H4 (cell line): Measurements from ENCODE around the gene APBB2. TPM values are rescaled to one million over a fixed set of nuclear protein-coding genes. Genes with fewer than 3 reads are reported as not detected.

Experiments used
- DNase-seq: peaks from one replicate; pipeline ENCODE4 v3.0.0-alpha.2; 2015; ENCODE audit warnings: low spot score
- total RNA-seq: library from RNA; depleted of rRNA; stranded (reverse); fragments of >200 nt; shearing (Covaris generic); gene quantifications from 2 replicates; pipeline ENCODE4 v1.2.3, GENCODE V29; 2014

Gene APBB2
- total RNA-seq, 1 experiment from 2014 or later: 25.7 TPM

DNA sequence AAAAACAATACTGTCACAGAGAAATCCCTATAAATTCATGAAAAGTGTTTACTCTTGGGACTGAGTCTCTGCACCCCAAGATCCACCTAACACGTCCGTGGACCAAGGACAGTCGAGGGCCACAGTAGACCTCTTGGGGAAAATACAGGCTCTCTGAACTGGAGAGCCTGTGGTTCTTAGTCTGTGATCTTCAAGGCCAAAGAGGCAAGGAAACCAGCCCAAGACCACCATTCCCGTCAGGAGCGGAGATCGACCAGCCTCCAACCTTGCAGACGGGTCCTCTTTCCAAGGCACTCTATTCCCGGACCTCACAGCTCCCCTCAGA, 1.6 kb upstream of the APBB2 start:
- DNase-seq: no peak

DNA sequence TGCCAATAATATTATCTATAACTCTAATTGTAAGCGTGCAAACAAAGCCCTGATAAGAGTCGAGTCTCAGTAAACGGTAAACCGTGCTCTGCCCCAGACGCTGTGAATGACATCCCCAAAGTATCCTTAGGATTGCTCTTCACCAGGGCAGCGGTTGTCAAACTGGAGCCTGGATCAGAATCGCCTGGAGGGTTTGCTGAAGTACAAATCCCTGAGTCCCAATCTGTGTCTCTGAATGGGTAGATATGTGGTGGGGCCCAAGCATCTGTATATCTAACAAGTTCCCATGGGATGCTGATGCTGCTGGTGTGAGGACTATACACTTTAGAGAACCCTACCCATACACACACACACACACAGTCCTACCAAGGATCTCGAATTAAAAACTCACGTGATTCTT, 813 bp upstream of the APBB2 start:
- no peak for DNase-seq

DNA sequence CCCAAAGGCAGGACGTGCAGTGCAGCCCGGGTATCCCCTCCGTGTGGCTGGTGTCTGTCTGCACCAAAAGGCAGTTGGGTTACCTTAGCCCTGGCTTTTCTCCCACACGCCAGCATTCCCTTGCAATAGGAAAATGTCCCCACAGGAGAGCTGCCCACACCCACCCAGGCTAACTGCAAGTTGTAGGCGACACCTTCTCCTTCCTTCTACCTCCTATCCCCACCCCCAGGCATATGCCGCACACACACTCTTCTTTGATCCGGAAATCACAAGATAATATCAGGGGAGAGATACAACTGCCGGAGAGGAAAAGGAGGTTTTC, 444 bp upstream of the APBB2 start:
- DNase-seq: no peak

DNA sequence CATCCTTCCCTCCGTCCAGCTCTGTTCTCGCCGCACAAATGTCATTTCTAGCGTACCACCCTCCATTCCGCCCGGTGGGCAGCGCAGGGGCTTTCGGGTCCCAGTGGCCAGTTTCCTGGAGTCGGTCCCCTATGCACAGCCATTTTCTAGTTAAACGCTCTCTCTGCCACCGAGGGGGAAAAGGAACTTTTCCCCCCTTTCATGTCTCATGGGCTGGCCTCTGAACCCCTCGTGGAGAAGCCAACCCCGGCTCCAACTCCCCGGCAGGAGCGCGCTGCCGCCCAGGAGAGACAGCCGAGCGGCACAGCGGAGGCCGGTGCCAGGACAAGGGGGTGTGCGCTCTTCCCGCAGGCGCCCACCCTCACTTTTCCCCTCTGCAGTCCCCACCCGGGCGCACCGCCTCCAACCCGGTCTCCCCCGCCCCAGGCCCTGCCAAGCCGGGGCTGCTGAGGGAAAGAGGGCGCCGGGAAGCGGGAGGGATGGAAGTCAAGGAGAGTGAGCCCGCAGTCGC, 662 bp downstream of the APBB2 start:
- no peak for DNase-seq

DNA sequence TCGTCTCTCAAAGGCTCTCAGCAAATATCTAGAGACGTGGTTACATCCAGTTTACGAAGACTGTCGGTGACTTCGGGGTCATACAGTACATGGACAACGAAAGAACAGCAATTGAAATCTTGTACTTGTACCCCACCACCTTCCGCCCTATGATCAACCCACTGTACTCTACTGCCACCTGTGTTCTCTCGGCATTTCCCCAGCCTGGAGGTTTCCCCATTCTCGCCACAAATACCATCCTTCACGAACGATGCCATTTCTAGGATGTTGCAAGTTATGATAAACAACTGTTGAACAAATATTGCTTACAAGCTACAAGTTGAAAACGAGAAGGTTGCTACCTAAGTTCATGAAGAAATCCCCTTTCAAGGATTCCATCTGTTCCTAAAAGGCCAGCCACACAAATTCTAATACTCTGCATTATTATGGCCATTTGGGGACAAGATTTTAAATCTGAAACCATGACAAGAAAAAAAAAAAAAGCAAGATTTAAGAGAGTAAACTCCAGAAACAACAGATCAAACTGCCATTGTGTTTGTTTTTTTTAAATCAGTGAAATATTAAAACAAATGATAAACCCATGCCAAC, 1.6 kb downstream of the APBB2 start:
- peak; percentile 72 for DNase-seq

DNA sequence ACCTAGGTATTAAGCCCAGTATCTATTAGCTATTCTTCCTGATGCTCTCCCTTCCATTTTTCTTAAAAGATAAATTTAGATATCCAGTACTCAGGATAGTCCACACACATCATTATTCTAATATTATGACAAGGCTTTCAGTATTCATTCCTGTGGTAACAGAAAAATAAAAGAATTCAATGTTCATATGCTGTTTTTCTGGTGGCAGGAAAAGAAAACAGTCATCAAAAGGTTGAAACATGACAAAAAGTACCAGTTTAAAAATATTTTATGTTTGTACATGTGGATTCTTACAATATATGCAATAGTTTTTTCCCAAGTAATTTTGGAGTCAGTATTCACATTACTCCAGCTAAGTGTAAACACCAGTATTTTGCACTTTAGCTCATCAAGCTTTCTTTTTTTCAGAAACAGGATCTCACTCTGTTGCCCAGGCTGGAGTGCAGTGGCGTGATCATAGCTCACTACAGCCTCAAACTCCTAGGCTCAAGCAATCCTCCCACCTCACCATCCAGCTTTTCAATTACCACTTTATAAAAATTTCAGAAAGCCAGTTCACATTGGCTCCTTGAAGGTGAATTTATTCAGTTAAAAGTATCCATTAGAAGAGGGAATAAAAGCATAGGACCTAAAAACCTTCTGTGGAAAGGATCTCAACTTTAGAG, 2.3 kb downstream of the APBB2 start:
- DNase-seq: no peak

DNA sequence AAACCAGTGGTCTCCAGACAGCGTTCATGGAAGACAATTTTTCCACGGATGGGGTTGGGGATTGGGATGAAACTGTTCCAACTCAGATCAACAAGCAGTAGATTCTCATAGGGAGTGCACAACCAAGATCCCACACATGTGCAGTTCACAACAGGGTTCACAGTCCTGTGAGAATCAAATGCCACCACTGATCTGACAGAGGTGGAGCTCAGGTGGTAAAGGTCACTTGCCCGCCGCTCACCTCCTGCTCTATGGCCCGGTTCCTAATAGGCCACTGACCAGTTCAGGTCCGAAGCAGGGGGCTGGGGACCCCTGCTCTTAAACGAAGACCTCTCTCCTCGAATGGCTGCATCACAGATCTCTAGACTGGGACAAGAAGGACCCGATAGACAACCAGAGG, 4.4 kb downstream of the APBB2 start:
- no peak for DNase-seq

DNA sequence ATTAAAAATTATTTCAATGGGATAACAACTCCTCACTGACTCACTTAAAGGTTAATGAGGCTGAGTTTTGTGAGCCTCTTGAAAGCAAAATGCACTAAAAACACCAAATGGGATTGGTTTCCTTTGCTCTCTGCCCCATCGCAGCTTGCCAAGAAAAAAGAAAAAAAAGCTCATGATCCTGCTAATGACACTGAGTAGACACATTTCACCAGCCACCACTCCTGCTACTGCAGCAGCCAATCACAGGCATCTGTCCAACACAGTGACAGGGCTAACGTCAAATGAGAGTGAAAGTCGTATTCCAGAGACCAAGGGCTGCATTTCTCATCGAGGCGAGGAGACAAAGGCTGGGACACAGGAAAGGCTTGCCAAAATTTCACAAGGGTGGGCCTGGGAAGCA, 5.2 kb downstream of the APBB2 start:
- DNase-seq: no peak

DNA sequence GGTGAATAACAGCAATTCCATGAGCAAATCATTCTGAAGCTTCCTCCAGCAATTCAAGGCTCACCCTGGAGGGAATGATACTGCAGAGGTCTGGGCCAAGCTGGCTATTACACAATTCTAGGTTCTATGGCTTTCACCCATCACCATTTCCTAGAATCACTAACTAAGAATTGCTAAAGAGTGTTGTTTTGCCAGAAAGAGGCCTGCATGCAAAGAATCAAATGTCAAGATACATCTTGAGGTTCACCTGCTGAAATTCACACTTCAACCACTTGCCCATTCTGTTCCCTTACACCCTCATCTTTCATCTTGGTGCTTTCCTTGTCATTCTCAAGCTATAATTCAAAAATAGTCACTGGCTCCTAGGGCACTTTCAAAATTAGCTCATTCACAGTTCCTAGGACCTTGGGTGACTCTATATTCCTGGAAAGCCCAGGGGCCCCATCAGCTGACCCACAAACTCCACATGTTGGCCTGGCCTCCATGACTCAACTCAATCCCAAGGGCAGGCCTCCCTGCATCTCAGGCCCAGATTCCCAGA, 7.0 kb downstream of the APBB2 start:
- DNase-seq: no peak

DNA sequence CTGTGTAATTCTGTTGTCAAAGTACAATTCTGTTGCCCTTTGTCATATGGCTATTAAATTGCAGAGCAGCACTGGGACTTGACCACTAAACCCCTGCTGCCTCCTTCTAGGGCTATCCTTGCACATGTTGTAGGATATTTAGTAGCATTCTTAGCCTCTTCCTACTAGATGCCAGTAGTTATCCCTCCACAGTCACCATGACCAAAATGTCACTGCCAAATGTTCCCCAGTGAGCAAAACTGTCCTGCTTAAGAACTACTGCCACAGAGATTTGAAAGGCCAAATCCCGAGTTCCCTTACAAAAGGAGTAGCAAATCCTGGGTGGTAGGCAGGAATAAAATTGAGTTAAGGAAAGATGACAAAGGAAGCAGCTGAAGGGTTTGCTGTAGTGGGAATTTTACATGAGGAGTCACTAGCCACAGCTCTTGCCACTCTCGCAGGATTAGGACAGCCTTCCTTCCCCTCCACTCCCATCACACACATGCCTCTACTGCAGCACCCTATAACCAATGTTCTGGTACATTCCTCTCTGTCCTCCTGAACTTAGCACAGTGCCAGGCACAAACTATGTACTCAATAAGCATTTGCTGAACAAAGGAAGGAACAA, 8.4 kb downstream of the APBB2 start:
- no peak for DNase-seq

DNA sequence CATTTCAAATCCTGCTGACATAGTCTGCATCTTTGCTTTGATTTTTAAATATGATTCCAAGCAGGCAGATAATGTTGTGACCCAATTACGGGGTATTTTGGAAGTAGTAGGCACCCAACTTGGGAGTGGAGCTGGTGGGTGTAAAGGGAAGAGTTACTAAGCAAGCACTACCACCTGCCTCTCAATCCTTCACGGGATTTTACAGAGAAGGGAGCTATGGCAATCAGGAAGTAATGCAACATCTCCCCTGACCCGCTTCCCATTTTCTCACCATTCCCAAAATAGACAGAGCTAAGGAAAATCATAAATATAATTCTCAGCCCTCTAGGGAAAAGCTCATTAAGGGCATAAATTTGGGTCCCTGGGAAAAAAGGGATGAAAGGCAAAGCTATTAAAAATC, 9.2 kb downstream of the APBB2 start:
- DNase-seq: no peak

DNA sequence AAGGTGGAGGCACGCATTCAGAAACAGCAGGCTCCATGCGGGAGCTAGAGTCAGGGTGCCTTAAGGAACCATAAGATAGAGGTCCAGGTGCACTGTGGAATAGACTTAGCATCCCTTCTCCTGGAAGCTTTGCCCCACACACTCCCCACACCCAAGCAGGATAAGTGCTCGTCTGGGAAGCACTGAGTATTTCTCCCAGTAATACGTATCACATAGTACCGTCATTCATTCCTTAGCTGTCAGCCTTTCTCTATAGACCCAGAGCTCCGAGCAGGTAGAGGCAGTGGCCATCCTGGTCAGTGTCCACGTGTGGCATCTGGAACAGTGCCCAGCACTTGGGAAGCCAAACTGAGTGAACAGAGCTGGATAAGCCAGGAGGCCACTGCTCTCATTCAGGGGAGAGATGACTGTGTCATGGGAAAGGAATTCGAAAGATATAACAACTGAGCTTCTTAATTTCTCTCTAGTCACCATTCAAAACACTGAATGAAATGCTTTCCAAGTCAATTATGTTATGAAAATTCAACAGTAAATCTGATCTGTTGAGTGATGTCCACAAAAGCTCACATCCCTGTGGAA, 9.9 kb downstream of the APBB2 start:
- peak; percentile 56 for DNase-seq

DNA sequence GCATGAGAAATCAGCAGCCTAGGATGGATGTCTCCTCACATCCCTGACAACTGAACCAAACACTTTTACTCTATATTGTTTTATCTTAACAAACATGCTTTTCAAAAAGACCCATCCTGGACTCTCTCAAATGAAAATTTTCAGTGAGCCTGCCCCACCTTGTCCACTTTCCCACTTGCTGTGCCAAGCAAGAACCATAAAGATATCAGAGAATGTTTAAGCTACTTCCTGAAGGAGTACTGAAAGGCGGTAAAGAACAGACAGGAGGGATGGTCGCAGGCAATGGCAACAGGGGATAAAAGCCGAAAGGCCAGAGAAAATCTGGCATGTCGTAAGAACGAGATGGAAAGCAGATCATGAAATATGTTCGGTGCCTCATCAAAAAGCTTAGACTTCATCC, 10.5 kb downstream of the APBB2 start:
- no peak for DNase-seq

DNA sequence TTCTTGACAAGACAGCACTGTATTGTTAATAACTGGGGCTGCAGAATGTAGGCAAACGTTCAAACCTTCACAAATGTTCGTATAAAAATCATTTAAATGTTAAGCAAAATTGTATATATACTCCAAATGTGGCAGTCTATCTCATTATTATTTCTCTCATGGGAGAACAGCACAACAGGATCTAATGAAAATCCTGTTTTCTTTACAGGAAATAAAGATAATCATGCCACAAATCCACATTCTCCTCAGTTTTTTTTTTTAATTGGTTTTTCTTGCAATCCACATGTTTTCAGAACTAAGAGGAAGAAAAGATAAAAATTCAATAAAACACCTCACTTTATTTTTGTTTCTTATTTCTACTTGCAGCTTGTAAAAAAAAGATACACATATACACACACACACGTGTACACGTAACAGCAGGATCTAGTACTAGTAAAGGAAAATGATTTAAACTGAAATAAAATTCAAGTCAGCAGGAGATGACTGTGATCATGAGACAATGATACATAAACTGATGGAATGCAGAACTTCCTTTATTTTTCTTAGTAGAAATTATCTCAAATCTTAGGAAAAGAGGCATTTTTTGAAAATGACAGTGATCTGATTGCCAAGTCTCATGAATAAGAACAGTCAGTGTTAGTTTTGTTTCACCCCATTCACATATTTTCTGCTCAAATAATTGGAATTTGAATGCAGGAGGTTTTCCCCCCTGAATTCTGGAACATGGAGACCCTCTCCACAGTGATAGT, 11.3 kb downstream of the APBB2 start:
- no peak for DNase-seq

DNA sequence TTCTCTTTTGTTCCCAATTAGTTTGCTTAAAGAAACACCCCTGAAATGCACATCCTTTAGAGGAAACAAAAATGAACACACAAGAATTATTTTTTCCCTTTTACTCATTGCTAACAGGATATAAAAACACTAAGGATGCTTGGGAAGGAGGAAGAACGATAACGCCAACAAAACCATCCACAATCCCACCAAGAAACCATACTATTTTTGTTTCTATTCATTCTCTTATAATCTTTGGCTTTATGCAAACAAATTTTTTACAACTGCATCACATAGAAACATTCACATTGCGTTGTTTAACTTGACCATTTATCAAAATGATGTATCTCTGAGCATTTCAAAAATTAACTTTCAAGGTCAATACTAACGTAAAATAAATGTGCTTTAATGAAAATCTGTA, 12.0 kb downstream of the APBB2 start:
- DNase-seq: no peak

DNA sequence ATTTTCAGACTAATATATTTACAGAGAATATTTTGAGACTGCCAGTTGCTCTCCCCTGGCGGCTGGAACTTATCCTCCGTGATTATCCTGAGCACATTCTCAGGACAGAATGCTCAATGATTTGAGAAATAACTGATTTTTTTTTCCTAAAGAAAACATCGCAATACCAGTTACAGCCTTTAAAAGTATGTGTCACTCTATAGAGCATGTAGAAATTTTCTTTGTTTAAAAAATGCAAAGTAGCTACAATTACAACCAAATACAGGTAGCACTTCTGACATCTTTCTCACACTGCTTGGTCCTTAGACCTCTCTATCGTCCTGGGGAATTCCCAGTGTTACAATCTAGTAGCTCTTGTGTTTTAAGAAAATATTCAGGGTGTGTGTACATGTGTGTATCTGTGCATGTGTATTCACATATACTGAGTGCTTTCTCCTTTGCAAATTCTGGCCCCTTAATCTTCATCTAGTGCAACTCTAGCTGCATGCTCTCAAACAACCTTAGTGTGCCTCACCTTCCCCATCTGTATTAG, 13.8 kb downstream of the APBB2 start:
- no peak for DNase-seq

DNA sequence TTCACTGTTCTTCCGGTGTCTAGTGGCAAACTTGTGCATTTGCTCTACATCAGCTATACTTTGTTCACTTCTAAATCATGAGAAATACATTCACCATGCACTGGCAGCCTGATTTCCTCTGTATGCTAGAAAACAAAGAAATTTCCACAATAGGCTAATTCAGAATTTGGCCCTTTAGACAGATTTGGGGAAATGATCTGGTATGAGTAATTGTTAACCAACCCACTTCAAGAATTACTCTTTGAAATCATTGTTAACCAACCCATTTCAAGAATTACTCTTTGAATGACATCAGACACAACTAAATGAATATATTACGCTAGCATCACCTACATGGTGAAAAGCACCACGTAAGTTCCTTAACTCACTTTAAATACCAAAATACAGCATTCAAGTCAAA, 14.6 kb downstream of the APBB2 start:
- DNase-seq: no peak

DNA sequence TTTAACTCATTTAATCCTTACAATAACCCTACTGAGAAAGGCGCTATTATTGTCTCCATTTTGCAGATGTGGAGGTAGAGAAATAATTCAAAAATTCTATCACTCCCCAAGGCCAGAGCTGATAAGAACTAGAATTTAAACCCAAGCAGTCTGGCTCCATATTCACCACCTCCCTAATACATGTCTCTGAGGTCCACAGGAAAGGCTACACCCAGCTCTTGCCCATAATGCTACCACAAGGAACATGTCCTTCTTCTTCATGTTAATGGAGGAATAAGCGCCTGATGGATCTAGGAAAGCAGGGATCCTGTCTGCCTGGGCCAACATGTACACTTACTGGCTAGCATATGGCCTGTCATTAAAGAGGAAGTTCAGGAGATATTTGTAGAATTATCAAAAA, 16.3 kb downstream of the APBB2 start:
- DNase-seq: no peak

DNA sequence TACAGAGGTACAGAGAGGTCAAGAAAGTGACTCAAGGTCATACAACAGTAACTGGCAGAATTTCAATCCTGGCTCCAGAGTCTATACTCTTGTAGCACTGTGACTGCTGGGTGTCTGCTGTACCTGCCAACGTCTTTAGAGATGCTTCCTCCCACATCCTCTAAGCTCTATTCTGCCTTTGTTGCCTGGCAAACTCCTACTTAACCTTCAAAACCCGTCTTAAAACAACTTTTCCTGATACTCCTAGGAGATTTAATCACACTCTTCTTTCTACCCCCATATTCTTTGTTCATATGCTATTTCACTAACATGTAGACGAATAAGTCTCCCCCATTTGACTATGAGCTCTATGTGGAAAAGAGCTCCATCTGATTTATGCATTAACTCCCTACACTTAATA, 16.8 kb downstream of the APBB2 start:
- no peak for DNase-seq

DNA sequence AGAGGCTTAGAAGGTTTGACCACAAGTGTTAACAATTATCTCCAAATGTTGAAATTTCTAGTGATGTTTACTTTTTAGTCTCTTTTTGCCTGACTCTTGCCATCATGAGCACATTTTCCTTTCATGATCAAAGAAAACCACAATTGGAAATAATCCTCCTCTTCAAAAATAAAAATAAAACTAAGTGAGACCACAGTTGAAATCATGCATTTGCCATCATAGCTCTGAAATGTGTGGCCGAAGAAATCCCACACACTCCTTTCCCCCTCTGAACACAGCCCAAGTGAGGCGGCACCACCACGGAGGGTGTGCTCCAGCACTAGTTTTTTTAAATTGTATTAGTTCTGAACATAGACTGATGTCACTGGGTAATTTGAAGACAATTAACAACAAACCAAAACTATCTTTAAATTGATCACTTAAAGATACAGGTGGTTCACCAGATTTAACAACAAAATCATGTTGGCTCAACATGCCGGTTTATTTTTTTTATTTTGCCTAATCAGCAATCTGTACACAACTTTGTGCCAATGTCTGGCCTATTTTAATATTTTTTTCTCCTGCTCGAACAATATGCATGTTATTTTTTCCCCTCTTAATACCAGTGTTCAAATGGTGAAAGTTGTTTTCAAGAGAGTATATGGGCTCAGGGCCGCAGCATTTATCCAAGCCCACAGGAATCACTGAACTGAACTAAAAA, 17.6 kb downstream of the APBB2 start:
- DNase-seq: peak; percentile 44

DNA sequence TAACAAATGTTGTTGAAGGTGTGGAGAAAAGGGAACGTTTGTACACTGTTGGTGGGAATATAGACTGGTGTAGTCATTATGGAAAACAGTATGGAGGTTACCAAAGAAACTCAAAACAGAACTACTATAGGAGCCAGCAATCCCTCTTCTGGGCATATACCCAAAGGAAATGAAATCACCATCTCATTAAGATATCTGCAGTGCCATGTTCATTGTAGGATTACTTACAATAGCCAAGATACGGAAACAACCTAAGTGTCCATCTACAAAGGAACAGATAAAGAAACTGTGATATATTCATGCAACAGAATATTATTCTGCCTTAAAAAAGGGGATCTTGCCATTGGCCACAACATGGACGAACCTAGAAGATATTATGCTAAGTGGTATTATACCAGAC, 22.2 kb downstream of the APBB2 start:
- no peak for DNase-seq

DNA sequence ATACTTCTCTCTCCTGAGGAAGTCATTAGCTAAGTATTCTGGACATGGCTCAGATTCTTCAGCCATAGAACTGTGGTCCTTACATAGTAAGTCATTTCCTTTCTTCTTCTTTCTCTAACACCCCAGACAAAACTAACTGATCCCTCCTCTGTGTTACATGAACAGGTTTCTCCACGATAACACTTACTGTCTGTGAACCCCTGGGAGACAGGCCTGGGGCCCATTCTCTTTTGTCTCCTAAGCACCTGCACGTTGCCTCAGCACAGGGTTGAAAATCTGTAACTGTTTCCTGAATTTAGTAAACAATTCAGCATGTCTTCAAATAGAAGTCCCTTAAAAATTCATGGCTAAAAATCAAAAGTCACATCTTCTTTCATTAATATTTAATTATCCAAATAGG, 24.7 kb downstream of the APBB2 start:
- DNase-seq: no peak
